K562 (cell line): ENCODE measurements around the gene PHKA2. TPM values are rescaled to one million over a fixed set of nuclear protein-coding genes. Genes with fewer than 3 reads are reported as not detected.

ENCODE experiments used
- ATAC-seq: fragments of 200-7000 bp; cut with Tn5 transposase; 3 replicates; pipeline ENCODE4 v1.9.1; 2020; ENCODE audit warnings: moderate library complexity
- BruUV-seq: library from RNA; stranded (reverse); fragments of 400-500 nt; replicated peaks from 2 replicates; lab custom pipeline; 2021; lab: Mats Ljungman, UMichigan
- CTCF ChIA-PET: fragments of 300-600 bp; formaldehyde crosslinking; extraction: SDS; loops from one replicate; lab custom pipeline; 2021; ENCODE audit warnings: low intra/inter-chr PET ratio; lab: Yijun Ruan, JAX
- POLR2A ChIA-PET: fragments of 300-600, 350-650 bp; sonication (Branson Sonifier 250); formaldehyde crosslinking; extraction: SDS; loops from one replicate; lab custom pipeline; 2021; ENCODE audit warnings: antibody characterized with exemption, inconsistent platforms; lab: Yijun Ruan, JAX
- DNase-seq, 4 experiments: peaks; one replicate each; pipeline versions ENCODE4 v3.0.0 to v3.0.0-alpha.2; 2011 to 2018; ENCODE audit warnings: low spot score in 3 of 4, mixed read lengths in 3 of 4; ENCODE audit errors: extremely low read depth in 1 of 4
- FAIRE-seq: peaks from 2 replicates; lab custom pipeline; 2011; peaks lifted over from hg19 to GRCh38; lab: Jason Lieb, UNC
- H2AFZ ChIP-seq: 2 replicates; pipeline ENCODE4 v1.6.0; 2011; ENCODE audit warnings: low read depth, low read length, control low read depth, inconsistent platforms
- H3K27ac ChIP-seq: fragments of 200-600 bp; 3 replicates; pipeline ENCODE4 v1.8.0; 2011; ENCODE audit warnings: low read depth, mild to moderate bottlenecking, control low read depth, inconsistent platforms, low read length, moderate library complexity, mixed read lengths; ENCODE audit errors: extremely low read depth
- H3K27me3 ChIP-seq, 2 experiments: fragments of 300-600 bp in 1 of 2; 2 replicates in 1 of 2; 3 replicates in 1 of 2; pipeline versions ENCODE4 v1.6.0 to v1.8.0; 2011; ENCODE audit warnings: inconsistent platforms in 2 of 2, low read length in 2 of 2, mild to moderate bottlenecking in 1 of 2, mixed read lengths in 1 of 2, moderate library complexity in 1 of 2; ENCODE audit not compliant: control insufficient read depth in 2 of 2, insufficient read depth in 2 of 2
- H3K36me3 ChIP-seq: fragments of 300-600 bp; 3 replicates; pipeline ENCODE4 v1.8.0; 2011; ENCODE audit warnings: mild to moderate bottlenecking, low read length, inconsistent platforms; ENCODE audit not compliant: control insufficient read depth, insufficient read depth
- H3K4me1 ChIP-seq, 2 experiments: fragments of 200-600 bp in 1 of 2; replicated peaks in 1 of 2; 2 replicates in 1 of 2; 3 replicates in 1 of 2; pipeline versions ENCODE4 v1.5.1 to v1.8.0; 2011; ENCODE audit warnings: inconsistent platforms in 2 of 2, low read length in 2 of 2, mild to moderate bottlenecking in 1 of 2, mixed read lengths in 1 of 2, moderate library complexity in 1 of 2; ENCODE audit not compliant: control insufficient read depth in 2 of 2, insufficient read depth in 2 of 2
- H3K4me2 ChIP-seq: 2 replicates; pipeline ENCODE4 v1.6.1; 2011; ENCODE audit warnings: low read length, control low read depth, inconsistent platforms, mixed read lengths; ENCODE audit not compliant: insufficient read depth
- H3K4me3 ChIP-seq: fragments of 200-600 bp; sonication (generic), shearing (Covaris generic); 2 replicates; pipeline ENCODE4 v1.5.1; 2016; ENCODE audit warnings: control low read depth, inconsistent platforms
- H3K79me2 ChIP-seq: fragments of 200-600 bp; 3 replicates; pipeline ENCODE4 v1.8.0; 2011; ENCODE audit warnings: low read length, inconsistent platforms; ENCODE audit not compliant: control insufficient read depth, insufficient read depth
- H3K9ac ChIP-seq, 2 experiments: 2 replicates each; pipeline versions ENCODE4 v1.6.0 to v1.6.1; 2011; ENCODE audit warnings: low read depth in 2 of 2, low read length in 2 of 2, control low read depth in 1 of 2, inconsistent platforms in 1 of 2, mild to moderate bottlenecking in 1 of 2, mixed read lengths in 1 of 2; ENCODE audit not compliant: insufficient read depth in 1 of 2
- H3K9me1 ChIP-seq: one replicate; pipeline ENCODE4 v1.6.0; 2011; ENCODE audit warnings: inconsistent platforms, mild to moderate bottlenecking, low read length, moderate library complexity; ENCODE audit not compliant: control insufficient read depth, insufficient read depth
- H3K9me3 ChIP-seq: replicated peaks from 2 replicates; pipeline ENCODE4 v1.5.1; 2011; ENCODE audit warnings: low read depth, low read length, inconsistent platforms; ENCODE audit not compliant: control insufficient read depth, insufficient read depth
- H4K20me1 ChIP-seq: replicated peaks from 2 replicates; pipeline ENCODE4 v1.6.1; 2011; ENCODE audit warnings: low read length, inconsistent platforms, mixed read lengths; ENCODE audit not compliant: control insufficient read depth, insufficient read depth
- ATF1 ChIP-seq, 2 experiments: fragments of 450-650 bp in 1 of 2; IDR thresholded peaks; 2 replicates each; pipeline ENCODE4 v1.6.1; 2016; ENCODE audit warnings: missing compliant biosample characterization in 1 of 2, missing genetic modification characterization in 1 of 2
- MAFG ChIP-seq: fragments of 450-650 bp; conservative IDR thresholded peaks from 2 replicates; pipeline ENCODE4 v1.6.1; 2016; ENCODE audit warnings: missing genetic modification characterization, missing compliant biosample characterization
- NBN ChIP-seq: fragments of 450-650 bp; IDR thresholded peaks from 2 replicates; pipeline ENCODE4 v1.6.1; 2016; ENCODE audit warnings: low read depth, mild to moderate bottlenecking
- RBM17 ChIP-seq: fragments of 200-400 bp; formaldehyde crosslinking; IDR thresholded peaks from 2 replicates; pipeline ENCODE4 v1.6.1; 2017; ENCODE audit warnings: low read depth, mild to moderate bottlenecking, low read length, borderline replicate concordance
- ZNF444 ChIP-seq: fragments of 250-450 bp; sonication (Bioruptor Pico); IDR thresholded peaks from 2 replicates; pipeline ENCODE4 v1.4.0; 2020; ENCODE audit warnings: mild to moderate bottlenecking, moderate library complexity
- ZNF561 ChIP-seq: fragments of 450-650 bp; formaldehyde crosslinking; conservative IDR thresholded peaks from 2 replicates; pipeline ENCODE4 v1.4.0; 2020; ENCODE audit warnings: mild to moderate bottlenecking, moderate library complexity
- ZNF644 ChIP-seq: fragments of 200-800 bp; sonication (Bioruptor generic); IDR thresholded peaks from 2 replicates; pipeline ENCODE4 v1.6.1; 2016; ENCODE audit warnings: low read depth, missing genetic modification characterization, missing compliant biosample characterization
- WGBS: fragments of 100-300 bp; shearing (Covaris generic); methylation state at CpG from one replicate; pipeline ENCODE4 v1.1.6; 2016; ENCODE audit warnings: low coverage, mixed read lengths; ENCODE audit not compliant: insufficient coverage; ENCODE audit errors: missing lambda C conversion rate; 5-methylcytosine and 5-hydroxymethylcytosine counted together
- in situ Hi-C: fragments of 300-500 bp; cut with MboI; formaldehyde crosslinking; loops from 4 replicates; pipeline ENCODE4 v1.15.0; 2018; ENCODE audit warnings: inconsistent platforms, mixed read lengths
- intact Hi-C: fragments of 100-400 bp; cut with micrococcal nuclease; formaldehyde crosslinking; loops from 2 replicates; pipeline ENCODE4 v1.14.2; 2022
- polyA plus RNA-seq, 8 experiments: library from polyadenylated mRNA; depleted of rRNA in 4 of 8; stranded (reverse) in 5 of 8; unstranded in 3 of 8; fragments of >200 nt; fragmentation: Nextera tagmentation in 2 of 8; fragmentation: Illumina TruSeq in 1 of 8; extraction: Ambion mirVana in 2 of 8; extraction: Trizol in 1 of 8; gene quantifications; 2 replicates each; pipeline versions ENCODE4 v1.2.1 to v1.2.3, GENCODE V29; 2011 to 2014; ENCODE audit warnings: inconsistent platforms in 1 of 8, missing spikeins in 1 of 8
- total RNA-seq, 7 experiments: library from RNA; depleted of rRNA in 6 of 7; stranded (reverse); fragments of >200 nt in 6 of 7; fragmentation: Illumina TruSeq in 2 of 7; extraction: Trizol in 2 of 7; gene quantifications; 2 replicates each; pipeline versions ENCODE4 v1.2.1 to v1.2.3, GENCODE V29; 2011 to 2021; ENCODE audit warnings: low replicate concordance in 1 of 7
- TF ChIP-seq, protein P1 (sequence below): sonication (generic); IDR thresholded peaks from 2 replicates; pipeline ENCODE4 v1.6.1; 2016
- TF ChIP-seq, protein P2 (sequence below): fragments of 250-450 bp; sonication (Bioruptor Pico); IDR thresholded peaks from 2 replicates; pipeline ENCODE4 v1.8.0; 2021; ENCODE audit warnings: borderline replicate concordance, mild to moderate bottlenecking, moderate library complexity; ENCODE audit not compliant: poor library complexity, severe bottlenecking

Gene PHKA2
- total and polyA plus RNA-seq, 9 of the 15 experiments (the other 6 are each of a cell fraction or from before 2014, with no cell fraction given) = 2.8 to 33.1 (median 20.3) TPM

DNA sequence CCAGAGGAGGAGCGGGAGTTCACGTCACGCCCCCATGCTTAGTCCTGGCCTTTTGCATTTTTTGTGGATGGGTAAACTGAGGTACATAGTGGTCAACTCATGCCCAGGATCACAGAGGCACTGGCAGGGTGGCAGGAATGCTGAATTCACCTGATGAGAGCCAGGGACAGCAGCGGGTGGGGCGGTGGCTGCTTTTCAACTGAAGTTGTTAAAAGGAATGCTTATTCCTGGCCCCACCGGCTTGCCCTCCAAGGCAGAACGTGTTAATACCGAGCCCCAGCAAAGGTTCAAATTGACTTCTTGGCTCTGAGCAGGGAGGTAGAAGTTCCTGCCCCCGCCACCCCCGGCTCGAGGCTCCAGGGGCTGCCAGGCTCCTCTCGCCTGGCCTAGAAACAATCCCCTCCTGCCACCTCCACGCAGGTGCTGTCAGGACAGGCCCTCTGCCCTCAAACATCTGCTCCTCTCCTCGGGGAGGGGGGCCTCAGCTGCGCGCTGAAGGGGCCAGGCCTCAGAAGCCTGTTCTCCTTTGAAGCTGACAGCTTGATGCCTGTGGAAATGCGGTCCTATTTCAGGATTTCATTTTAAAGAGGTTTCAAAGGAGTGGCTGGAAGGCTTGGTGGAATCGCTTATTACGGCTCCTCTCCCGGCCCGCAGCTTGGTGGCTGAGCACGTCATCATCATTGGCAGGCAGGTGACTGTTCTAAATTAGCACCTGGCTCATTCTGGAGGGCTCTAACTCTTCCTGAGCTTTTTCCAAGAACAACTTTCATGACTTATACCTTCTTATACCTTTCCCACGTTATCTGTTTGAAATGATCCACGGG is 93.0 kb downstream of the PHKA2 start:
- DNase-seq (no peak), FAIRE-seq (no peak), ATAC-seq (no peak)
- intact Hi-C loops = no loop called here
- in situ Hi-C loops = no loop called here
- Histone ChIP-seq H3K27me3 (no peaks in the 10 kb centered on the region), H3K27ac (no peak overlapping the region), H2AFZ (no peak overlapping the region), H3K9me1 (no peaks in the 10 kb centered on the region), H3K36me3 (peaks cover 3% of the 10 kb centered on the region; the same call in 1 of the 3 replicates), H3K4me2 (no peak overlapping the region), H4K20me1 (no peaks in the 10 kb centered on the region), H3K4me3 (no peak overlapping the region), H3K9me3 (no peaks in the 10 kb centered on the region), H3K79me2 (no peaks in the 10 kb centered on the region), H3K9ac (no peak overlapping the region), H3K4me1 (peaks cover 3 to 17% of the 10 kb centered on the region in 2 experiments; a peak in 3 of 5 replicates)
- 67% methylated on average over 14 of the region's 24 CpGs for WGBS
- TF ChIP-seq, protein P1, sequence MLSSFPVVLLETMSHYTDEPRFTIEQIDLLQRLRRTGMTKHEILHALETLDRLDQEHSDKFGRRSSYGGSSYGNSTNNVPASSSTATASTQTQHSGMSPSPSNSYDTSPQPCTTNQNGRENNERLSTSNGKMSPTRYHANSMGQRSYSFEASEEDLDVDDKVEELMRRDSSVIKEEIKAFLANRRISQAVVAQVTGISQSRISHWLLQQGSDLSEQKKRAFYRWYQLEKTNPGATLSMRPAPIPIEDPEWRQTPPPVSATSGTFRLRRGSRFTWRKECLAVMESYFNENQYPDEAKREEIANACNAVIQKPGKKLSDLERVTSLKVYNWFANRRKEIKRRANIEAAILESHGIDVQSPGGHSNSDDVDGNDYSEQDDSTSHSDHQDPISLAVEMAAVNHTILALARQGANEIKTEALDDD = no peak
- TF ChIP-seq ATF1 (CRISPR knock-in tag; IDR thresholded peaks at IDR 0.05) = no peak
- TF ChIP-seq ATF1 (tag; IDR thresholded peaks at IDR 0.05) = no peak
- ChIA-PET POLR2A (interaction anchor here (0.6 kb wide), 1 partner anchor 98 kb away, joined by 3 read pairs; no protein-coding TSS in a partner anchor), CTCF (no interaction called here)
- BruUV-seq = no TSS peak

DNA sequence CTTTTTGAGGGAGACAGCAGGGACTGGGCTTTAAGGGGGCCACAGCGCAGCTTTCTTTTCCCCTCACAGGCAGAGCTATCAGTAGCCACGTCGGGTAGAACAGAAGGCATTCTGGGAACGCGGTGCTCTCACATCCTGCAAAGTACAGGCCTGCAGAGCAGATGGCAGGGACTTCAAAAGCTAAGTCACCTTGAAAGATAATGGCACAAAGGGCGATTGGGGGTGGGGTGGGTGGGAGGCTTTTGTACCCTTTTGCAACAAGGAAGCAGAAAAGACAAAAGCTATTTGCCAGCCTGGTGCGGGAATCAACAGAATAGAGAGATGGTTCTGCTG is 93.9 kb downstream of the PHKA2 start:
- POLR2A ChIA-PET = interaction anchor here (0.7 kb wide), 1 partner anchor 17 kb away, joined by 4 read pairs; no protein-coding TSS in a partner anchor
- H4K20me1 ChIP-seq = no peaks in the 10 kb centered on the region
- H3K9me3 ChIP-seq = no peaks in the 10 kb centered on the region
- no peak for DNase-seq
- H3K27ac ChIP-seq = no peak overlapping the region
- peaks cover 3% of the 10 kb centered on the region; the same call in 1 of the 3 replicates for H3K36me3 ChIP-seq
- in situ Hi-C loops = no loop called here
- H3K4me3 ChIP-seq = no peak overlapping the region
- no peak overlapping the region for H3K4me2 ChIP-seq
- no peaks in the 10 kb centered on the region for H3K9me1 ChIP-seq
- H3K4me1 ChIP-seq = peaks cover 5 to 19% of the 10 kb centered on the region in 2 experiments; a peak in 3 of 5 replicates
- 49% methylated on average over 4 of the region's 7 CpGs for WGBS
- no peak overlapping the region for H3K9ac ChIP-seq
- TF ChIP-seq, protein P2, sequence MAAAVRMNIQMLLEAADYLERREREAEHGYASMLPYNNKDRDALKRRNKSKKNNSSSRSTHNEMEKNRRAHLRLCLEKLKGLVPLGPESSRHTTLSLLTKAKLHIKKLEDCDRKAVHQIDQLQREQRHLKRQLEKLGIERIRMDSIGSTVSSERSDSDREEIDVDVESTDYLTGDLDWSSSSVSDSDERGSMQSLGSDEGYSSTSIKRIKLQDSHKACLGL = no peak
- TF ChIP-seq ZNF561 (CRISPR knock-in tag) (no peak), MAFG (tag) (no peak), NBN (no peak), ZNF444 (CRISPR knock-in tag) (no peak), RBM17 (no peak), ZNF644 (no peak)
- TF ChIP-seq, all 486 proteins: peak for 0
- no peaks in the 10 kb centered on the region for H3K79me2 ChIP-seq
- CTCF ChIA-PET = no interaction called here
- H2AFZ ChIP-seq = no peak overlapping the region
- FAIRE-seq = no peak
- ATAC-seq = no peak
- no peaks in the 10 kb centered on the region for H3K27me3 ChIP-seq
- intact Hi-C loops = no loop called here
- BruUV-seq = no TSS peak
